ENCODE results near the gene PMS1.
"Not testable (repeated sequence)": the region's sequence is repeated elsewhere in the genome, so short reads cannot be mapped to it uniquely, and the experiment has no call there.

Gene PMS1

GRCh38 chr2:189876271-189876670 lies 92.0 kb downstream of the PMS1 start:
- DNase-seq (ENCODE audit: low read depth): no peak
- TF ChIP-seq, protein P1, sequence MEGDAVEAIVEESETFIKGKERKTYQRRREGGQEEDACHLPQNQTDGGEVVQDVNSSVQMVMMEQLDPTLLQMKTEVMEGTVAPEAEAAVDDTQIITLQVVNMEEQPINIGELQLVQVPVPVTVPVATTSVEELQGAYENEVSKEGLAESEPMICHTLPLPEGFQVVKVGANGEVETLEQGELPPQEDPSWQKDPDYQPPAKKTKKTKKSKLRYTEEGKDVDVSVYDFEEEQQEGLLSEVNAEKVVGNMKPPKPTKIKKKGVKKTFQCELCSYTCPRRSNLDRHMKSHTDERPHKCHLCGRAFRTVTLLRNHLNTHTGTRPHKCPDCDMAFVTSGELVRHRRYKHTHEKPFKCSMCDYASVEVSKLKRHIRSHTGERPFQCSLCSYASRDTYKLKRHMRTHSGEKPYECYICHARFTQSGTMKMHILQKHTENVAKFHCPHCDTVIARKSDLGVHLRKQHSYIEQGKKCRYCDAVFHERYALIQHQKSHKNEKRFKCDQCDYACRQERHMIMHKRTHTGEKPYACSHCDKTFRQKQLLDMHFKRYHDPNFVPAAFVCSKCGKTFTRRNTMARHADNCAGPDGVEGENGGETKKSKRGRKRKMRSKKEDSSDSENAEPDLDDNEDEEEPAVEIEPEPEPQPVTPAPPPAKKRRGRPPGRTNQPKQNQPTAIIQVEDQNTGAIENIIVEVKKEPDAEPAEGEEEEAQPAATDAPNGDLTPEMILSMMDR (conservative IDR thresholded peaks at IDR 0.05; ENCODE audit: low read length): no peak
- H3K4me3 ChIP-seq (ENCODE audit: low read length): no peak overlapping the region

- H3K4me3 ChIP-seq (ENCODE audit: low read length): no peak overlapping the region
- TF ChIP-seq, protein P1 (conservative IDR thresholded peaks at IDR 0.05; ENCODE audit: low read length): no peak
- DNase-seq (ENCODE audit: low read depth): no peak
Observed at GRCh38 chr2:189879716-189880081, 95.4 kb downstream of the PMS1 start.

DNA sequence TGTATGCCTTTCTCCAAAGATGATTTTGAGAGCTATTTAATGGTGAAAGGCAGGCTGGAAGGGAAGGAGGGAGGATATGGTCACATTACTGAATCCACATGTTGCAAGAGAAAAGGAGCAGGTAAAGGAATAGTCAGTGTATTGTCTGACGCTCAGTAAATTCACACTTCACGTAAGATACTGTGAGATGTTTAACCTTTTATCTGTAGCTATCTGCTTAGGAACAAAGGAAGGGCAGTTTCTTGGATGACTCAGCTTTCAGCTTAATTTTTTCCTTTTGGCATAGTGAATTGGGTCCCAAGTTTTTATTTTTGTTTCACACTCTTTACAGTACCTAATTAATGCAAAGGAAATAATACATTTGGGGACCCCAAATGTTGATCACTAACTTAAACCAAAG lies 96.2 kb downstream of the PMS1 start:
- no peak for DNase-seq (ENCODE audit: low read depth)
- no peak overlapping the region for H3K4me3 ChIP-seq (ENCODE audit: low read length)

DNA sequence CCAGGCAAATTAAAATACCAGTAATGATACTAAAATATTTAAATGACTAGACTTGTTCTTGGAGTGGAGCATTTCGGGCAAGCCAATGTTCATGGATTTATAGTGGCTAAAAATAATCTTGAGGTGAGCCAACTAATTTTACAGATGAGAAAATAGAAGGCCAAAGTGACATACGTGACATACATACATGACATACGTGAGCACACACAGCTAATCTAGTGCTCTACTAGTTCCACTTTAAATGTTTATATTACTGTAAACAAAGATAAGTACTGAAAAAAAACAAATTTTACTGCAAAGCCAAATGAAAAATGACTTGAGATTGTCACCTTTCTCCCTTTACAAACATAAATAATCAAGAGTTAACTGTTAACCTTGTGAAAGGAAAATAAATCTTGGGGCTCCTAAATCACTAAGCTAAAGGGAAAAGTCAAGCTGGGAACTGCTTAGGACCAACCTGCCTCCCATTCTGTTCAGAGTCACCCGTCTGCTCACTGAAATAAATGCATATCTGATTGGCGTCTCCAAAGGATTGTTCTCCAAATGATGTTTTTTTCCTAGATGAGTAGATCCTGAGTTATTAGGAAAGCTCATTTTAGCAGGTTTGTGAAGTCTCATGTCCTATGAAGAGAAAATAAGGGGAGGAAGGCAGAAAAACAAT lies 96.7 kb downstream of the PMS1 start:
- no peak overlapping the region for H3K4me3 ChIP-seq (ENCODE audit: low read length)
- DNase-seq (ENCODE audit: low read depth): no peak
- TF ChIP-seq, protein P1 (conservative IDR thresholded peaks at IDR 0.05; ENCODE audit: low read length): no peak

More for the DNA sequence above, 96.2 kb downstream of the PMS1 start:
- TF ChIP-seq, protein P1 (conservative IDR thresholded peaks at IDR 0.05; ENCODE audit: low read length): no peak

- H3K4me3 ChIP-seq (ENCODE audit: low read length): no peak overlapping the region
- no peak for DNase-seq (ENCODE audit: low read depth)
- TF ChIP-seq, protein P1 (conservative IDR thresholded peaks at IDR 0.05; ENCODE audit: low read length): no peak
Observed at GRCh38 chr2:189885368-189885767, 101.1 kb downstream of the PMS1 start.

DNA sequence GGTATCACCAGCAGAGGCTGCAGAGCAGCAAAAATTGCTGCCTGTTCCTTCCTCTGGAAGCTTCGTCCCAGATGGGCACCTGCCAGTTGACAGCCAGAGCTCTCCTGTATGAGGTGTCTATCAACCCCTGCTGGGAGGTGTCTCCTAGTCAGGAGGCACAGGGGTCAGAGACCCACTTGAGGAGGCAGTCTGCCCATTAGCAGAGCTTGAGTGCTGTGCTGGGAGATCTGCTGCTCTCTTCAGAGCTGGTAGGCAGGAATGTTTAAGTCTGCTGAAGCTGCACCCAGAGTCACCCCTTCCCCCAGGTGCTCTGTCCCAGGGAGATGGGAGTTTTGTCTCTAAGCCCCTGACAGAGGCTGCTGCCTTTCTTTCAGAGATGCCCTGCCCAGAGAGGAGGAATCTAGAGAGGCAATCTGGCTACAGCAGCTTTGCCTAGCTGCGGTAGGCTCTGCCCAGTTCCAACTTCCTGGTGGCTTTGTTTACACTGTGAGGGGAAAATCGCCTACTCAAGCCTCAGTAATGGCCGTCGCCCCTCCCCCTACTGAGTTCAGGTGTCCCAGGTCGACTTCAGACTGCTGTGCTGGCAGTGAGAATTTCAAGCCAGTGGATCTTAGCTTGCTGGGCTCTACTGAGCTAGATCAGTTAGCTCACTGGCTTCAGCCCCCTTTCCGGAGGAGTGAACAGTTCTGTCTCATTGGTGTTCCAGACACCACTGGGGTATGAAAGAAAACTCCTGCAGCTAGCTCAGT lies 108.5 kb downstream of the PMS1 start:
- not testable (repeated sequence) for H3K4me3 ChIP-seq (ENCODE audit: low read length); DNase-seq (ENCODE audit: low read depth)

GRCh38 chr2:189896809-189897208 lies 112.6 kb downstream of the PMS1 start:
- TF ChIP-seq, protein P1 (conservative IDR thresholded peaks at IDR 0.05; ENCODE audit: low read length): no peak

More at GRCh38 chr2:189896809-189897208, 112.6 kb downstream of the PMS1 start:
- H3K4me3 ChIP-seq (ENCODE audit: low read length): no peak overlapping the region
- DNase-seq (ENCODE audit: low read depth): no peak
